WTC11 (cell line): ENCODE data around the gene POLG. TPM values are rescaled to one million over a fixed set of nuclear protein-coding genes. Genes with fewer than 3 reads are reported as not detected.

Source experiments
- ATAC-seq: fragments of 200-7000 bp; cut with Tn5 transposase; 2 replicates; pipeline ENCODE4 v1.10.0; 2021; ENCODE audit warnings: mild to moderate bottlenecking, moderate library complexity
- CTCF ChIA-PET: fragments of 300-600 bp; sonication (Branson Sonifier 250); formaldehyde crosslinking; loops from one replicate; lab custom pipeline; 2021; ENCODE audit warnings: antibody characterized with exemption; lab: Charles Lee
- POLR2A ChIA-PET: fragments of 350-600 bp; sonication (Branson Sonifier 250); formaldehyde crosslinking; loops from one replicate; lab custom pipeline; 2021; ENCODE audit warnings: antibody characterized with exemption; lab: Charles Lee
- DNase-seq: peaks from one replicate; pipeline ENCODE4 v3.0.0; 2021; ENCODE audit warnings: low spot score
- H3K27ac Mint-ChIP-seq: 2 replicates; pipeline ENCODE4 v1.8.0; 2021; ENCODE audit warnings: mixed read lengths
- H3K27me3 Mint-ChIP-seq: 2 replicates; pipeline ENCODE4 v1.8.0; 2021; ENCODE audit warnings: low read depth, mild to moderate bottlenecking, moderate library complexity, mixed read lengths
- H3K36me3 Mint-ChIP-seq: 2 replicates; pipeline ENCODE4 v1.8.0; 2021; ENCODE audit warnings: mixed read lengths
- H3K4me1 Mint-ChIP-seq: 2 replicates; pipeline ENCODE4 v1.8.0; 2022; ENCODE audit warnings: mixed read lengths
- H3K4me3 Mint-ChIP-seq: 2 replicates; pipeline ENCODE4 v1.8.0; 2021; ENCODE audit warnings: mild to moderate bottlenecking, moderate library complexity, mixed read lengths
- H3K9me3 Mint-ChIP-seq: 2 replicates; pipeline ENCODE4 v1.8.0; 2021; ENCODE audit warnings: mixed read lengths
- CBFB ChIP-seq: sonication (generic); formaldehyde crosslinking; IDR thresholded peaks from 2 replicates; pipeline ENCODE4 v1.8.1; 2022; ENCODE audit warnings: mild to moderate bottlenecking, low read depth, missing genetic modification reagents
- CREB1 ChIP-seq: sonication (generic); formaldehyde crosslinking; IDR thresholded peaks from 2 replicates; pipeline ENCODE4 v1.8.0; 2023; ENCODE audit warnings: mild to moderate bottlenecking, missing genetic modification reagents
- FOXJ3 ChIP-seq: sonication (generic); formaldehyde crosslinking; IDR thresholded peaks from 2 replicates; pipeline ENCODE4 v1.9.0; 2021; ENCODE audit warnings: missing genetic modification reagents, mild to moderate bottlenecking, borderline replicate concordance
- GABPB1 ChIP-seq: sonication (generic); formaldehyde crosslinking; IDR thresholded peaks from 2 replicates; pipeline ENCODE4 v1.8.1; 2023; ENCODE audit warnings: mild to moderate bottlenecking, missing genetic modification reagents
- IRF1 ChIP-seq: sonication (generic); formaldehyde crosslinking; IDR thresholded peaks from 2 replicates; pipeline ENCODE4 v1.8.0; 2023; ENCODE audit warnings: missing genetic modification reagents
- KAT7 ChIP-seq: sonication (generic); formaldehyde crosslinking; IDR thresholded peaks from 2 replicates; pipeline ENCODE4 v1.8.1; 2023; ENCODE audit warnings: missing genetic modification reagents, mild to moderate bottlenecking, borderline replicate concordance
- MAX ChIP-seq: sonication (generic); formaldehyde crosslinking; IDR thresholded peaks from 2 replicates; pipeline ENCODE4 v1.8.0; 2022; ENCODE audit warnings: mild to moderate bottlenecking, missing genetic modification reagents
- MXD4 ChIP-seq: fragments of 250-450 bp; sonication (Bioruptor Pico); IDR thresholded peaks from 2 replicates; pipeline ENCODE4 v1.8.0; 2021; ENCODE audit warnings: mild to moderate bottlenecking, moderate library complexity, borderline replicate concordance
- MYBL2 ChIP-seq: sonication (generic); formaldehyde crosslinking; IDR thresholded peaks from 2 replicates; pipeline ENCODE4 v1.8.1; 2023; ENCODE audit warnings: mild to moderate bottlenecking, moderate library complexity, missing genetic modification reagents
- NFYB ChIP-seq: sonication (generic); formaldehyde crosslinking; conservative IDR thresholded peaks from 2 replicates; pipeline ENCODE4 v1.8.0; 2022; ENCODE audit warnings: low read depth, missing genetic modification reagents
- SMAD3 ChIP-seq: sonication (generic); formaldehyde crosslinking; IDR thresholded peaks from 2 replicates; pipeline ENCODE4 v1.8.0; 2022; ENCODE audit warnings: missing genetic modification reagents, mild to moderate bottlenecking, borderline replicate concordance
- ZNF263 ChIP-seq: sonication (generic); formaldehyde crosslinking; IDR thresholded peaks from 2 replicates; pipeline ENCODE4 v1.8.1; 2022; ENCODE audit warnings: low read depth, mild to moderate bottlenecking, moderate library complexity, missing genetic modification reagents
- ZNF425 ChIP-seq: fragments of 250-450 bp; sonication (Bioruptor Pico); conservative IDR thresholded peaks from 2 replicates; pipeline ENCODE4 v1.9.0; 2021; ENCODE audit warnings: mild to moderate bottlenecking
- ZNF532 ChIP-seq: fragments of 250-450 bp; sonication (Bioruptor Pico); IDR thresholded peaks from 2 replicates; pipeline ENCODE4 v1.9.0; 2021; ENCODE audit warnings: mild to moderate bottlenecking, borderline replicate concordance
- ZNF671 ChIP-seq: fragments of 250-450 bp; sonication (Bioruptor Pico); IDR thresholded peaks from 2 replicates; pipeline ENCODE4 v1.8.0; 2021; ENCODE audit warnings: mild to moderate bottlenecking
- total RNA-seq: library from RNA; stranded (reverse); gene quantifications from 3 replicates; pipeline ENCODE4 v1.2.3, GENCODE V29; 2021
- TF ChIP-seq, protein P1 (sequence below): sonication (generic); formaldehyde crosslinking; IDR thresholded peaks from 2 replicates; pipeline ENCODE4 v1.8.1; 2023; ENCODE audit warnings: mild to moderate bottlenecking, missing genetic modification reagents, borderline replicate concordance
- TF ChIP-seq, protein P2 (sequence below): sonication (generic); formaldehyde crosslinking; IDR thresholded peaks from 2 replicates; pipeline ENCODE4 v1.8.1; 2023; ENCODE audit warnings: mild to moderate bottlenecking, missing genetic modification reagents, moderate library complexity
- TF ChIP-seq, protein P3 (sequence below): sonication (generic); formaldehyde crosslinking; conservative IDR thresholded peaks from 2 replicates; pipeline ENCODE4 v1.8.1; 2022; ENCODE audit warnings: mild to moderate bottlenecking, missing genetic modification reagents

POLG gene
- total RNA-seq, 1 experiment from 2014 or later, result 76.2 TPM

DNA sequence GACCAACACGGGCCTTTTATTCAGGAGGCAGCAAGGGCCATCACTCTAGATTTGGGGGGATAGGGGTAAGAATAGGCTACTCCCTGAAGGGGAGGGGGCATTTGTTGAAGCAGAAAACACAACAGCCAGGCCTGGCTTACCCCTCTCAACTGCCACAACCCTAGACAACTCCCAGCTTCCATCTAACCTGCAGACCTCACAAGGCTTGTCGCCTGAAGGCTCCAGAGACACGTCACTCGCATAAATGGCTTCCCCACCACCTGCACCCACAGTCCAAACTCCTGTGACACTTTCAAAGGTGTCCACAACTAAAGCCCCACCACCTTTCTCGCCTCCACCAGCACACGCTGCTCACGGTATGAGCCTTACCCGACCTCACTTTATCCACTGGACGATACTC, 14.9 kb downstream of the POLG start:
- H3K4me1 Mint-ChIP-seq, result no peaks in the 10 kb centered on the region
- peaks cover 81% of the 10 kb centered on the region for H3K36me3 Mint-ChIP-seq
- H3K9me3 Mint-ChIP-seq, result no peaks in the 10 kb centered on the region
- H3K27ac Mint-ChIP-seq, result no peak overlapping the region
- ATAC-seq, result no peak
- POLR2A ChIA-PET, result no interaction called here
- CTCF ChIA-PET, result interaction anchor here (0.7 kb wide), 1 partner anchor 113 kb away, joined by 3 read pairs; no protein-coding TSS in a partner anchor
- H3K4me3 Mint-ChIP-seq, result no peak overlapping the region
- TF ChIP-seq CBFB (CRISPR knock-in tag), result no peak
- H3K27me3 Mint-ChIP-seq, result no peaks in the 10 kb centered on the region
- DNase-seq, result no peak

DNA sequence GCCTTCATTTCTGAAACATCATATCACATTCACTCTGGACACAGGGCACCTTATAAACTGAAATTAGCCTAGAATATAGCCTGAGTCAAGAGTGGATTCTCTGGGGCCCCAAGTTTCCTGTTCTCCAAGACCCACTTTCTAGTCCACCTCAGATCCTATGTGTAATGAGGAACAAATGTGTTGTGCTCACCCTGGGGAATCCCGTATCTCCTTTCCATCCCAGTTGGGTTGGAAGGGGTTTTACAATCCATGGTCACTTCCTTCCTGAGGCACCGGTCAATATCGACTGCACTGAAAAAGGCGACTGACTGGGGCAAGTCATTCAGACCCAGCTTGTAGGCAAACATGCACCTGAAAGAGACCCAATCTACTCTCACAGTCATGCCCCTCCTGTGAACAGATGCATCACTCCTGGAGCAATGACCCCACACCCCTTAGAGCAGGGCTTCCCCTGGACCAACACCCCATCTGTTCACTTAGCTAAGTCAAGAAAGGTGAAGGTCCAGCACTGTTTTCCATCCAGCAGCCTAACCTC, 17.4 kb downstream of the POLG start:
- H3K4me3 Mint-ChIP-seq, result no peak overlapping the region
- ChIA-PET POLR2A (no interaction called here), CTCF (no interaction called here)
- no peak for DNase-seq
- H3K4me1 Mint-ChIP-seq, result no peaks in the 10 kb centered on the region
- no peak overlapping the region for H3K27ac Mint-ChIP-seq
- H3K36me3 Mint-ChIP-seq, result peaks cover 78% of the 10 kb centered on the region
- no peaks in the 10 kb centered on the region for H3K9me3 Mint-ChIP-seq
- no peaks in the 10 kb centered on the region for H3K27me3 Mint-ChIP-seq
- TF ChIP-seq KAT7 (CRISPR knock-in tag) (no peak), IRF1 (CRISPR knock-in tag) (no peak), CREB1 (CRISPR knock-in tag) (no peak), FOXJ3 (CRISPR knock-in tag) (no peak), ZNF532 (CRISPR knock-in tag) (no peak), ZNF671 (no peak)
- TF ChIP-seq, protein P1, sequence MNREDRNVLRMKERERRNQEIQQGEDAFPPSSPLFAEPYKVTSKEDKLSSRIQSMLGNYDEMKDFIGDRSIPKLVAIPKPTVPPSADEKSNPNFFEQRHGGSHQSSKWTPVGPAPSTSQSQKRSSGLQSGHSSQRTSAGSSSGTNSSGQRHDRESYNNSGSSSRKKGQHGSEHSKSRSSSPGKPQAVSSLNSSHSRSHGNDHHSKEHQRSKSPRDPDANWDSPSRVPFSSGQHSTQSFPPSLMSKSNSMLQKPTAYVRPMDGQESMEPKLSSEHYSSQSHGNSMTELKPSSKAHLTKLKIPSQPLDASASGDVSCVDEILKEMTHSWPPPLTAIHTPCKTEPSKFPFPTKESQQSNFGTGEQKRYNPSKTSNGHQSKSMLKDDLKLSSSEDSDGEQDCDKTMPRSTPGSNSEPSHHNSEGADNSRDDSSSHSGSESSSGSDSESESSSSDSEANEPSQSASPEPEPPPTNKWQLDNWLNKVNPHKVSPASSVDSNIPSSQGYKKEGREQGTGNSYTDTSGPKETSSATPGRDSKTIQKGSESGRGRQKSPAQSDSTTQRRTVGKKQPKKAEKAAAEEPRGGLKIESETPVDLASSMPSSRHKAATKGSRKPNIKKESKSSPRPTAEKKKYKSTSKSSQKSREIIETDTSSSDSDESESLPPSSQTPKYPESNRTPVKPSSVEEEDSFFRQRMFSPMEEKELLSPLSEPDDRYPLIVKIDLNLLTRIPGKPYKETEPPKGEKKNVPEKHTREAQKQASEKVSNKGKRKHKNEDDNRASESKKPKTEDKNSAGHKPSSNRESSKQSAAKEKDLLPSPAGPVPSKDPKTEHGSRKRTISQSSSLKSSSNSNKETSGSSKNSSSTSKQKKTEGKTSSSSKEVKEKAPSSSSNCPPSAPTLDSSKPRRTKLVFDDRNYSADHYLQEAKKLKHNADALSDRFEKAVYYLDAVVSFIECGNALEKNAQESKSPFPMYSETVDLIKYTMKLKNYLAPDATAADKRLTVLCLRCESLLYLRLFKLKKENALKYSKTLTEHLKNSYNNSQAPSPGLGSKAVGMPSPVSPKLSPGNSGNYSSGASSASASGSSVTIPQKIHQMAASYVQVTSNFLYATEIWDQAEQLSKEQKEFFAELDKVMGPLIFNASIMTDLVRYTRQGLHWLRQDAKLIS (CRISPR knock-in tag), result no peak
- TF ChIP-seq, all 79 proteins: peak for 0
- ATAC-seq, result no peak

GRCh38 chr15:89316504-89316903, 18.1 kb downstream of the POLG start:
- Mint-ChIP-seq H3K4me1 (no peaks in the 10 kb centered on the region), H3K4me3 (no peak overlapping the region), H3K36me3 (peaks cover 71% of the 10 kb centered on the region), H3K9me3 (no peaks in the 10 kb centered on the region), H3K27me3 (no peaks in the 10 kb centered on the region), H3K27ac (no peak overlapping the region)
- ChIA-PET CTCF (no interaction called here), POLR2A (no interaction called here)
- ATAC-seq (no peak), DNase-seq (no peak)
- TF ChIP-seq MYBL2 (CRISPR knock-in tag), result no peak
- no peak for TF ChIP-seq MAX (CRISPR knock-in tag)
- no peak for TF ChIP-seq SMAD3 (CRISPR knock-in tag)
- TF ChIP-seq ZNF425 (CRISPR knock-in tag), result no peak
- TF ChIP-seq MXD4, result no peak
- TF ChIP-seq NFYB, result no peak
- TF ChIP-seq, protein P2, sequence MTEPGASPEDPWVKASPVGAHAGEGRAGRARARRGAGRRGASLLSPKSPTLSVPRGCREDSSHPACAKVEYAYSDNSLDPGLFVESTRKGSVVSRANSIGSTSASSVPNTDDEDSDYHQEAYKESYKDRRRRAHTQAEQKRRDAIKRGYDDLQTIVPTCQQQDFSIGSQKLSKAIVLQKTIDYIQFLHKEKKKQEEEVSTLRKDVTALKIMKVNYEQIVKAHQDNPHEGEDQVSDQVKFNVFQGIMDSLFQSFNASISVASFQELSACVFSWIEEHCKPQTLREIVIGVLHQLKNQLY (CRISPR knock-in tag), result no peak
- TF ChIP-seq, protein P3, sequence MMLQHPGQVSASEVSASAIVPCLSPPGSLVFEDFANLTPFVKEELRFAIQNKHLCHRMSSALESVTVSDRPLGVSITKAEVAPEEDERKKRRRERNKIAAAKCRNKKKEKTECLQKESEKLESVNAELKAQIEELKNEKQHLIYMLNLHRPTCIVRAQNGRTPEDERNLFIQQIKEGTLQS (CRISPR knock-in tag), result no peak
- TF ChIP-seq ZNF263 (CRISPR knock-in tag), result no peak
- no peak for TF ChIP-seq GABPB1
